ENCODE measurements around the gene GCAT.

The GCAT gene

GRCh38 chr22:37807410-37808293 is at the start of gene GCAT:
TSS of gene GCAT (plus strand) at chr22:37807934. CDS start at chr22:37807968, 34 bp downstream.
- peak; percentile 82 for DNase-seq (ENCODE audit: low read depth)

GRCh38 chr22:37758694-37759093 is 49.0 kb upstream of the GCAT start:
- DNase-seq (ENCODE audit: low read depth), result no peak

GRCh38 chr22:37759281-37759680 is 48.5 kb upstream of the GCAT start:
- DNase-seq (ENCODE audit: low read depth), result no peak

DNA sequence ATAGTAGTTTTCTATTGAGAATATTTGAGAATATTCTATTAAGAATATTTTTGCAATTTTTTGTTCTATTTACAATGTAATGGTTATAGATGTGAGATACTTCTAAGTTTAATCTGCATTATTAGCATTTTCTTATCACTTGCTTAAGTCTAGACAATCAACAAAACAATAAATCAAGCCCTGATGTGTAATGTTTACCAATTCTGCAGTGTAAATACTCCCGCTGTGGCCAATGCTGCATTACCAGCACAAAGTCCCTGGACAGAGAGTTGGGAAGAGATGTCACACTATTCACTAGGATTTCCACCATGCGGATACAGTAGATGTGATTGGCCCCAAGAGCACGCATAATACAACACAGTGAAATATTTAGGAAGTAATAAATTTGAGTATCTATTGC is 47.6 kb upstream of the GCAT start:
- no peak for DNase-seq (ENCODE audit: low read depth)

DNA sequence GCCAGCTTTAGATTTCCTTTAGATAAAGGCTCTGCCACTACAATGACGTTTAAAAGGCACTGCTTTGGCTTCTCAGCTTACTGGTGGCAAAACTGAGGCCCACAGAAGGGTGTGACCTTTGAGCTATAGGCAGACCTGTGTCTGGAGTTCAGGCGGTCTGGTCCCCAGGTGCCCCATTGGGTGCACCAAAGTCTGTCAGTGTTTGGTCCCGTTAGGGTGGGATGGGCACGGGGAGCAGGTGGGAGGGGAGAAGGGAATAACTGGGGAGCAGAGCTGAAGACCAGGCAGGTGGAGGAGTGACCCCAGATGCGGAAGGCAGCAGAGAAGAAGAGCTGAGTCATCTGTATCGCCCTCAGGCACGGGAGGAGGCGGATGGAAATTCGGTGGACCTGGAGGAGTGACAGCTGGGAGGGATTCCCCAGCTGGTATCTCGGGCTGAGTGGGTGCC is 45.3 kb upstream of the GCAT start:
- no peak for DNase-seq (ENCODE audit: low read depth)

GRCh38 chr22:37763012-37763411 is 44.7 kb upstream of the GCAT start:
- no peak for DNase-seq (ENCODE audit: low read depth)

DNA sequence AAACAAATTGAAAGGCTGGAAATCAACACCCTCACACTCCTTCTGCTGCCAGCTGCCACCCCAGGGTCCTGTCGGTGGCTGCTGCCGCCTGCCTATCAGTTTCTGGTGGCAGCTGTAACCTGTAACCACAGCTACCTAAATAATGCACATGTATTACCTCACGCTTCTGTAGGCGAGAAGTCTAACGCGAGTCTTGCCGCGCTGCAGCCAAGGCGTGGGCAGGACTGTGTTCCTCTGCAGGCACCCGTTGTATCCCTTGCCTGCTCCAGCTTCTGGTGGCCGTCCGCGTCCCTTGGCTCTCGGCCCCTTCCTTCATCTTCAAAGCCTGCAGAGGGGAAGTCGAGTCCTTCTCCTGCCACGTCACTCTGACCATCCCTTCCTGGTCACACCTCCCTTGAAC is 44.1 kb upstream of the GCAT start:
- DNase-seq (ENCODE audit: low read depth), result no peak

DNA sequence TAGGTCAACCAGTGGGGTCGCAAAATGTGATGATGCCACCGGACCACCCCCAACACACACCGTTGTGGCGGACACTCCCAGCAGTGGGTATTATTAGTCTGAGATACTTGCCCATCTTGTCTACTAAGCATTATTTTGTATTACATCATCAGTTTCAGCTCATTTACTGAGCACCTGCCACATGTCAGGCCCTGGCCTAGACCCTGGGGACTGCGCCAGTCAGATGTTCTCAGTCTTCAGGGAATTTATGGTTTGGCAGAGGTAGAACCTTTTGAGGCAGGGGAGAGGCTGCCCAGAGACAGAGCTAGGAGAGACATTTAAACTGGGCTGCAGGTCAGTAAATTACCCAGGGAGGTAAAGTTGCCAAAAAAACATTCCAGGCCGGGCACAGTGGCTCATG is 43.1 kb upstream of the GCAT start:
- no peak for DNase-seq (ENCODE audit: low read depth)

- DNase-seq (ENCODE audit: low read depth), result no peak
Observed at GRCh38 chr22:37765498-37765897, 42.2 kb upstream of the GCAT start.

DNA sequence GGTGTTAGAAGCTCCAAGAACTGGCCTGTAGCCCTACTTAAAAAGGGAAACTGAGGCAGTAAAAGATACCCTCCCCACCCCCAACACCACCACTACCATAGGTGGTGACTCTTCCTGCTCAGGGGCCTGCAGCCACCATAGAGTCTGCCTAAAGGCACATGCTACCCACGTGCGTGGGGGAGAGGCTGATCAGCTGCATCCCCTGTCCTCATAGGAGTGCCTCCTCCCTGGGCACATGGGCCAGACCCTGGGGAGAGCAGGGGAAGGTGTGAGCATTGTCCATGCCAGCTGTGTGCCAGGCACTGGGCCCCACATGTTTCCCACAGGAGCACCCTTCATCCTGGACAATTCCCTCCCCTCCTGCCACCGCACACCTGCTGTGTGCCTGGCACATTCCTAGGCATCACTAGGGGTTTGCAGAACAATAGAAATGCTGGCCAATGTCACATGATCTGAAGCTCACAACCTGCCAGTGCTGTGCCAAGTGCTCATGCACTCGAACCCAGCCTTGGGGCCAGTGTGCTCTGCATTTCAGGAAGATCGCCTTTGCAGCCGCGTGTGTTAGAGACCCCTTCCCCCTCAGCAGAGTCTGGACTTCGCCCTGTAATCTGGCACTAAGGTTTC is 41.7 kb upstream of the GCAT start:
- DNase-seq (ENCODE audit: low read depth), result no peak

GRCh38 chr22:37768273-37768672 is 39.5 kb upstream of the GCAT start:
- no peak for DNase-seq (ENCODE audit: low read depth)

- DNase-seq (ENCODE audit: low read depth), result no peak
Observed at GRCh38 chr22:37769056-37769455, 38.7 kb upstream of the GCAT start.

GRCh38 chr22:37771081-37771480 is 36.7 kb upstream of the GCAT start:
- no peak for DNase-seq (ENCODE audit: low read depth)

GRCh38 chr22:37771702-37772427 is 35.9 kb upstream of the GCAT start:
- no peak for DNase-seq (ENCODE audit: low read depth)

DNA sequence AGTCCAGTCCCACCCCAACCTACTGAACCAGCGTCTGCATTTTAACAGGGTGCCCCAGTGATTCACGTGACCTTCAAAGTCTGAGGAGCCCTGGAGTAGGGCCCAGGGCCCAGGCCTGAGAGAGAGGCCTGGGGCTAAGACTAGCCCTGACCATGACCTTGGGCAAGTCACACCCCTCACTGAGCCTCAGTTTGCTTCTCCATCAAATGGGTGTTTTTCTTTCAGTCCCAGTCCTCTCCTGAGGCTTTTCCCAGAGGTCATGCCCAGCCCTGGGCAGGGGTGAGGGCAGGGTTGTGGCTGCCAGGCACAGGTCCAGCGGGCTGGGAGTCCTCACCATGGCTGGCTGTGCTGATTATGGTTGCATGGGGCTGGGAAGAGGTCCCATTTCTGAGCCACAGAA is 33.0 kb upstream of the GCAT start:
- DNase-seq (ENCODE audit: low read depth), result no peak

GRCh38 chr22:37775785-37776638 is 31.7 kb upstream of the GCAT start:
- no peak for DNase-seq (ENCODE audit: low read depth)

DNA sequence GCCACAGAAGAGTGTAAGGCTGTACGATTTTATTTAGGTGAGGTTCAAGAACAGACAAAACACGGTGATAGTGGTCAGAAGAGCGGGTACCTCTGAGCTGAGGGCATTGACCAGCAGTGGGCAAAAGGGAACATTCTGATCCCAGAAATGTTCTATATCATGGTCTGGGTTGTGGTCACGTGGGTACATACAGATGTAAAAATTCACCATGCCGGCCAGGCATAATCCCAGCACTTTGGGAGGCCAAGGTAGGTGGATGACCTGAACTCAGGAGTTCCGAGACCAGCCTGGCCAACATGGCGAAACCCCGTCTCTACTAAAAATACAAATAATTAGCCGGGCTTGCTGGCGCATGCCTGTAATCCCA is 31.1 kb upstream of the GCAT start:
- DNase-seq (ENCODE audit: low read depth), result no peak

DNA sequence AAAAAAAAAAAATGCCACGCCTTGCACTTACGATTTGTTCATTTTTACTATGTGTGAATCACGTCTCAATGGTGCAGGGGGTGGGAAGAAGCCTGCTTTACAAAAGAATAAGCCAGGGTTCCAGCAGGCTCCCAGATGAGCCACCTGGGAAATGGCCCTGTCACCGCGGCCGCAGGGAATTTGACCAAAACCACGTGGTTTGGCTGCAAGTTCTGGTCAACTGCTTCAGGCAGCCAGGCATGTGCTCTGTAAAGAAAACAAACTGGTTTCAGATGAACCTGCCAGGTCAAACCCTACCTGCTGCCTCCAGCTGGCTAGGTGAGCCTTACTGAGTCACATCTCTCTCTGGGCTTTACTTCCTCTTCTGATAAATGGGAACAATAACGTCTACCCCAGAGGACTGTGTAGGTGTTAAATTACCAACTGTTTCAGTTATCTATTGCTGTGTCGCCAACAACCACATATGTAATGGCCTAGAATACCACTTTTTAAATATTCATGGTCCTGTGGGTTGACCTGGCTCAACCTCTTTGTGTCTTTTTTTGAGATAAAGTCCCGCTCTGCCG is 30.5 kb upstream of the GCAT start:
- DNase-seq (ENCODE audit: low read depth), result no peak

DNA sequence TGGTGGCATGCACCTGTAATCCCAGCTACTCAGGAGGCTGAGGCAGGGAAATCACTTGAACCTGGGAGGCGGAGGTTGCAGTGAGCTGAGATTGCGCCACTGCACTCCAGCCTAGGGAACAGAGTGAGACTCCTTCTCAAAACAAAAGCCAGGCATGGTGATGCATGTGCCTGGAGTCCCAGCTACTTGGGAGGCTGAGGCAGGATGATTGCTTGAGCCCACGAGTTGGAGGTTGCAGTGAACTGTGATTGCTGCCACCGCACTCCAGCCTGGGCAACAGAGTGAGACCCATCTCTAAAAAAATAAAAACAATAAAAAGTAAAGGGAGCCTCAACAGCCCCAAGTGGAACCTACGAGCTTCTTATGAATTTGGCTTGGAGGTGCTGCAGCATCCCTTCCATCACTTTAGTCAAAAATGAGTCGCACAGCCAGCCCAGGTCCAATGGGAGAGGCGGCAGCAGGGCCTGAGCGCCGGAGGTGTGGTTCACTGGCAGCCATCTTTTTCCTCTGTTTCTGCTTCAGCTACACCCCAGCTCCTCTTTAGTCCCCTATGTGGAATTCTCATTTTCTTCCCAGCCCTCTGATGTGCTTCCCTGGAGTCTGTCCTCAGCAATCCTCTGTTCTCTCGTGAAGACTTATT is 29.2 kb upstream of the GCAT start:
- no peak for DNase-seq (ENCODE audit: low read depth)

- DNase-seq (ENCODE audit: low read depth), result no peak
Observed at GRCh38 chr22:37781434-37782059, 26.2 kb upstream of the GCAT start.

Data from stimulated activated CD4-positive, alpha-beta T cell treated with anti-CD3 and anti-CD28 coated beads, Interleukin-2, amount 100 ng/mL, for 4 hours (primary cell).